ENCODE measurements around the gene PRELP.

Gene PRELP

DNA sequence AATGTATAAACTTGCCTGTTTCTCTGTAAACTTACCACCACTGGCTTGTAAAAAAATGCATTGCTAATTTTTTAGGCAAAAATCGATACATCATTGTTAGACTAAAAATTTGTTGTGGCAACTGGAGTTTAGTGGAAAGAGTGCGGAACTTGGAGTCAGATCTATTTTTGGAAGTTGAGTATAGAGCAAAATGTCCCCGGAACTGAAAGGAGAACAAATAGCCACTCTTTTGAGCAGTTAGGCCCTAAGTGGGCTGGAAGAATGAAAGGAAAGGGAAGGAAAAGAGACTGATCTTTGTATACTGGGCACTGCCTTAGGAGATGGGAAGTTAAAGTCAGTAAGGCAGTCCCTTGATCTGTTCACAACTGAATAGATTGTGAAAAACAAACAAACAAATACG is 48.5 kb downstream of the PRELP start:
- DNase-seq (ENCODE audit: low spot score): no peak

DNA sequence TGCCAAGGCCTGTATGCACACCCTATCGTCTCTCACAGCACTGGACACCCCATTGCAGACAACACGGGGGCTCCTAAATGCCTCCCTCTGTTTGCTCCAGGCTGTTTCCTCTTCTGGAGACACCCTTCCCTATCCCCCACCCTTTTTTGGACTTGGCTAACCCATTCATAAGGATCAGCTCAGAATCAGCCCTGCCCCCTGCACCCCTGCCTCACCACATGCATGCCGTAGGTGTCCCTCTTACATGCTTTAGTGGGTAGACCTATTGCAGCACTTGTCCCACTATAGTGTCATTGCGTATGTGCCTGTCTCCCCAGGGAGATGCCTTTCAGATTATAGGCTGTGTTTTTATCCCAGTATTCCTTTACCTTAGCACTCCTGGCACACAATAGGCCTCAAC is 49.2 kb downstream of the PRELP start:
- no peak for DNase-seq (ENCODE audit: low spot score)

DNA sequence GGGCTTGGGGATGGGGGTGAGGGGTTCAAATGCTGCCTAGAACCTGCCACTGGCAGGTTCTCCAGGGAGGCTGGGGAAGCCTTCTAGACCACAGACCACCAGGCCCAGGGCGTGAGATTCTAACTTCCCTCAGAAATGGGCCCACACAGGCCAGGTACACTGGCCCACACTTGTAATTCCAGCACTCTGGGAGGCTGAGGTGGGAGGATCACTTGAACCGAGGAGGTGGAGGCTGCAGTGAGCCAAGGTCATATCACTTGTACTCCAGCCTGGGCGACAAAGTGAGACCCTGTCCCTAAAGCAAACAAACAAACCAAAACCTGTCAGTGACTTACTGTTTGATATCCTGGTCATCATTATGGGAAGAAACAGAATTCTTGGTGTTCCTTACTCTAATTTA is 50.1 kb downstream of the PRELP start:
- DNase-seq (ENCODE audit: low spot score): no peak

DNA sequence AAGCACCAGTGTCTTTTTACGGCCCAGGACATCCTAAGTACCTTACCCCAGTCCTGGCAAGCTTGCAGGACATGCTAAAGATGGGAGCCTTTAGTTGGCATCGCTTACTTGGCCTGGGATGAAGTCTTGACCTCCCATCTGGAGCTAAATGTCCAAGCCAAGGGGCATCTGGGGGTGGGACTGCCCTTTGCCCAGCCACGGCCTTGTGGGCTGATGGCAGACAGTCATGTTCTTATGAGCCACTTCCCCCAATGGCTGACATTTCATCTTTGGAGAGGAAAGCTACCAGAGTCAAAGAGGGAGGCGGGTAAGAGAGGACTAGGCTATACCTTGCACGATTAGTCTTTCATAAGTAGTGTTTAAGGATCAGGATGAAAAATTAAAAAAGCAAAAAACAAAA is 50.5 kb downstream of the PRELP start:
- DNase-seq (ENCODE audit: low spot score): no peak

DNA sequence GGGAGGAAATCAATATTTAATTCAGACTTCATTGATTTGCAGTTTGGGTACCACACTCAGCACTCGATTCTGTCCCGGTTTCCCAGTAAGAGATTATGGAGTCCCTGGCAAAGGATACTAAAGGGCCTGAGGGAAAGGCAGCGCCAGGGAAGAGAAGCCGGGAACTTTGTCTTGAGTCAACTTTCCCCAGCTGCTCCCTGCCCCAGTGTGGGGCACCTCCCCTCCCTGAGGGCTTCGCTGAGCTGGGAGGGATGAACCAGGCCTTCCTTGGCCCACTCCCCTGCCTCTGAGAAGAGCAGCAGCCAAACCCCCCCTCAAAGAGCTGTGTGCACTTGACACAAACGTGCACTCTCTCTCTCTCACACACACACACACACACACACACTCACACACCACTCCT is 51.0 kb downstream of the PRELP start:
- no peak for DNase-seq (ENCODE audit: low spot score)

DNA sequence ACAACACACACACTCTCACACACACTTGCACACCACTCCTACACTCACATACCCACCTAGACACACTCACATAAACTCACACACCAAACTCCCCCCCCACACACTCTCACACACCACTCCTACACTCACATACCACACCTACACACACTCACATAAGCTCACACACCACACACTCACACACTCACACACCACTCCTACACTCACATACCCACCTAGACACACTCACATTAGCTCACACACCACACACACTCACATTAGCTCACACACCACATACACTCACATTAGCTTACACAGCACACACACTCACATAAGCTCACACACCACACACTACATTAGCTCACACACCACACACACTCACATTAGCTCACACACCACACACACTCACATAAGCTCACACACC is 51.4 kb downstream of the PRELP start:
- no peak for DNase-seq (ENCODE audit: low spot score)

DNA sequence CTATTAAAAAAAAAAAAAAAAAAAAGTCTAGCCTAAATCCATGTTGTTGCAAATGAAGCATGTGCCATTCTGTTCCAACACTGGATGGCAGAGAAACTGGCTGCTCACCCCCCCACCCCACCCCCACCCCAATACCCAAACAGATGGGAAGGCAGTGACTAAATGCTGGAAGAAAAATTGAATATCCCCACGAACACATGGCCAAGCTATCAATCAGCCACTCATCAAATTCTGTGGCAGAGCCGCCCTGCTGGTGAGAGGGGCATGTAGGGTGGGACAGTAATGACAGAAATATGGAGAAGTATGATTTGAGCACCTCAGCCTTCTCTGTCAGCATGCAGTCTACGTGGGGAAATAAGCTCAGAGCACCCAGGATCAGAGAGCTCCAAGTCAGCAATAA is 52.5 kb downstream of the PRELP start:
- no peak for DNase-seq (ENCODE audit: low spot score)

DNA sequence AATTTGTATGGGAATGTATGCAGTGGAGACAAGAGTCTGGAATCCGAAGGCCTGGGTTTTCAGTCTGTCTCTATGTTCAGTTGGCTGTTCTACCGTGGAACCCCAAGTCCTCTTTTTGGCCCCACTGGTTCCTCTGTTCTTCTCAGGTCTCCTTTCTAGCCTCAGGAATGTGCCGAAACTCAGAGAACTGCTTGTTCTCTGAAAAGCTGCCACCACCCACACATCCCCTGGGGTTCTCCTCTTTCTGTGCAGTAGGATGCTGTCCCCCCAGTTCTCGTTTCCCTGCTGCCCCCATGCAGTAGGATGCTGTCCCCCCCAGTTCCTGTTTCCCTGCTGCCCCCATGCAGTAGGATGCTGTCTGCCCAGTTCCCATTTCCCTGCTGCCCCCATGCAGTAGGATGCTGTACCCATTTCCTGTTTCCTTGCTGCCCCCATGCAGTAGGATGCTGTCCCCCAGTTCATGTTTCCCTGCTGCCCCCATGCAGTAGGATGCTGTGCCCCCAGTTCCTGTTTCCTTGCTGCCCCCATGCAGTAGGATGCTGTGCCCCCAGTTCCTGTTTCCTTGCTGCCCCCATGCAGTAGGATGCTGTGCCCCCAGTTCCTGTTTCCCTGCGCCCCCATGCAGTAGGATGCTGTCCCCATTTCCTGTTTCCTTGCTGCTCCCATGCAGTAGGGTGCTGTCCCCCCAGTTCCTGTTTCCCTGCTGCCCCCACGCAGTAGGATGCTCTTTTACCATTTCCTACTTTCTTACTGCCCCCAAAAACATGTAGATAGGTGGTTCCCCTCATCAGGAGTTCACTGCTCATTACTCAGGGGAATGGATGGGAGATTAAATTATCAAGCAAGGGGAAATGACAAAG is 53.6 kb downstream of the PRELP start:
- no peak for DNase-seq (ENCODE audit: low spot score)

DNA sequence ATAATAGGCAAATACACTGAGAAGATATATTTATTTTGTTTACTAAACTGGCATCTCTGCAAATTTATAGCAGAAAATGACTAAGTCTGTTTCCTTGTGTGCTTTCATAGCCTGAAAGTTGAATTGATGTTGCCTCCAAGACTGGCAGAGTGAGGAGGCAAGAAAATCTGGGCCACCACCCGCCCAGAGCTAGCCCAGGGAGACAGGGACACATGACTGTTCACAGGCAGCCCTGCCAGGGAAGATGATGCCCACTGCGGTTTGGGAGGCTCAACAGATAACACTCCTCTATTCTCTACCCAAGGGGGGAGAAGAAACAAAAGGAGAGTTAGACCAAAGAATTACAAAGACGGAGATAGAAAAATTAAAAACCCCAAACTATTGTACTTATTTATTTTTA is 55.5 kb downstream of the PRELP start:
- no peak for DNase-seq (ENCODE audit: low spot score)

DNA sequence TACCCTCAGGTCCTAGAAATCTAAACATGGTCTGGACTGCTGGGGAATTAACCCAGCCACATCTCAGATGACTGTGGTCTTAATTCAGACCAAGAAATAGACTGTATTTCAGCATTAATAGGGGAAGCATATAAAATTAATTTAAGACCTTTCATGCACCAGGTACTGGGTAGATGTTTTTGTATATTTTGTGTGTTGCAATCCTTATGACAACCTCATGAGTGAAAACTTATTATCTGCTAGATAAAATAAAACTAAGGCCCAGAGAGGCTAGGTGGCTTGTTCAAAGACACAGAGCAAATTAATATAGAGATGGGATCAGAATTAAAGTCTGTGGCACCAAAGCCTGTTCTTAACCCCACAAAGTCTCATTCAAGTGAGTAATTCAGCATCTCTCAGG is 58.4 kb downstream of the PRELP start:
- no peak for DNase-seq (ENCODE audit: low spot score)

DNA sequence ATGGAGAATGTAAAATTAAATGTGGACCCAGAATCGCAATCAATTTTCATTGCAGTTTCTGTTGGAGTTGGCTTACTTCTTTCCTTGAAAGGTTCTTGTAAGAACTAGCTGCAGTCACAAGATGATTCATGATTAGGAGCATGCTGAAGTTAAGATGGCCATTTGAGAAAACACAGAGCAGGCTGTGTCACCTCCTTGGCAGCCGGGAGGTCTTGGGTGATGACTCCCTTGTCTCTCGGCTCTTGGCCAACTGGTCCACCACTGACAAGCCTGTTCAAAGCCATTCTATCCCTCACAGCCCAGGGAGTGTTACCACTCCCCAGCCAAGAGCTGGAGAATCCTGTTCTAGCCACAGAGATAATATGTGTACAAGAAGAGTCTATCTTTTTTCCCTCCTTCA is 58.9 kb downstream of the PRELP start:
- DNase-seq (ENCODE audit: low spot score): no peak

DNA sequence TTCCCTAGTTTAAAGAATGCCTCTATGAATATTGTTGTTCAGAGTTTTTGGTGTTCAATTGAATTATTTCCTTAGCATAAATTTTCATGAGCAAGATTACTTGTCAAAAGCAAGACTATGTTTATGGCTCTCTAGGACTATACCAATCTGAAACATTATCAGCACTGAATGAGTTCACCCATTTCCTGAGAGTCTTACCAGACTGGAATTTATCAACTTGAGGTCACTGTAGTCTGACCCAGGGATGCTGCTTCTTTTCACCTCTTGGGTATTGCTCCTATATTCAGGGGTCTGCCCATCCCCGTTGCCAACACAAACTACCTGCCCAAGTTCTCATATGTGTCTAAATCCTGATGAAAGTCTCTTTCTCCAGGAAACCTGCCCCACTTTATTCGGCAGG is 61.0 kb downstream of the PRELP start:
- no peak for DNase-seq (ENCODE audit: low spot score)

DNA sequence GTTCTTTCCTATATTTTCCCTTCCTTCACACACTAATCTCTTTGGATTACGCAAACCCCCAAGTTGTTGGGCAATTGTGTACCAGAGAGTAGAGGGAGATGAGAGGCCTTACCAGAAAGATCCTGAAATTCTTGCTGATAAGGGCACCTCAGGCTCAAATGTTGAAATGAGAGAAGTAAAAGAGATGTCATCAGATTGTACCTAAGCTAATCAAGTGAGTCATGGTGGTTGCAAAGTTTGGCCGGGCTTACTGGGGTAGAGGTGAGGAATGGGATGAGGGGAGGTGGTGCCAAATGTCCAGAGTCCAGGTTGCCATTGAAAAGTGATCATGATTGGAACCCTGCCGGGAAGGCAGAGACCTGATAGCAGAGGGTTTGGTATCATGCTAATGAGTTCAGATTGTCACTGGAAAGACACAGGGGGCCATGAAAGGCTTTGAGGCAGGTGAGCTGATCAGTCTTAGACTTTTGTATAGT is 61.4 kb downstream of the PRELP start:
- no peak for DNase-seq (ENCODE audit: low spot score)

DNA sequence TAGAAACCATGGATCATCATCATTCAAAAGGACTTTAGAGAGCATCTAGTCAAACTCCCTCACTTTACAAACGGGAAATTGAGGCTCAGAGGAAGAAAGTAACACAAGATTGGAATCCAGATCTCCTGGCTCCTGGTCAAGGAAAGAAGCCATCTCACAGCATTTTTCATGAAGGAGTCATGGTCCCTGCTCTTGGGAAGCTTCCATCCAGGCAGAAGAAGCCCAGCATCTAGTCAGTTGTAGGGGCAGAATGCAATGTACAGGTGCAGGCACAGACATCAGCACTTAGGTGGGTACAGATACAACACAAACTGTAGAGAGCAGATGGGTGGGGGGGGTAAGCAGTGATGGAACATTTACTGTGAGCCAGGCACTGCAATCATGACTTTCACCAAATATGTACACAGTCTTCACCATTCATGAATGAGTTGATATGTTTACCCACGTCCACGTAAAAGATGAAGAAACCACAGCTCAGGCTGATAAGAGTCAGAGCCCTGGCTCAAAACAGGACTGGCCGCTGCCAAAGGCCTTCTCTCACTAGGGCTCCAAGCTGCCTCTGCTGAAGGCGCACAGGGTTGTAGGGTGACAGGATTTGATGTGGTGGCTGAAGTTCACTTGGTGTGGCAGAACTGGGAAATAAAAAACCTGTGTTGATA is 62.3 kb downstream of the PRELP start:
- DNase-seq (ENCODE audit: low spot score): no peak

DNA sequence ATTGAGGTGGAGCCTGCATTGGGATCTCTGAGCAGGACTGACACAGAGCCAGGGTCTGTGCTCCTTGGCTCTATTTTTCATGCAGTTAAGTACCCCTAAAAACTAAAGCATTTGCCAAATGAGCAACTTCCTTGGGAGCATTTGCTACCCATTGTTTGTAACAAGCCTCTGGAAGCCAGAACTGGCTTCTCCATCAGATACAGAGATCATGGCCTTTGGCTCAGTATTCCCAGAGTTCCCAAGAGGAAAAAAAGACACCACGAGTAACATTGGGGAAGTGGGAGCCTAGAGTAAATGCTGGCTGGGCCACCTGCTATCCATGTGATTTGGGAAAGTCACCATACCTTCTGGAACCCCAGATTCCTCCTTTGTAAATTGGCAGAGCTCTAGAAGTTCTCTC is 63.1 kb downstream of the PRELP start:
- no peak for DNase-seq (ENCODE audit: low spot score)

DNA sequence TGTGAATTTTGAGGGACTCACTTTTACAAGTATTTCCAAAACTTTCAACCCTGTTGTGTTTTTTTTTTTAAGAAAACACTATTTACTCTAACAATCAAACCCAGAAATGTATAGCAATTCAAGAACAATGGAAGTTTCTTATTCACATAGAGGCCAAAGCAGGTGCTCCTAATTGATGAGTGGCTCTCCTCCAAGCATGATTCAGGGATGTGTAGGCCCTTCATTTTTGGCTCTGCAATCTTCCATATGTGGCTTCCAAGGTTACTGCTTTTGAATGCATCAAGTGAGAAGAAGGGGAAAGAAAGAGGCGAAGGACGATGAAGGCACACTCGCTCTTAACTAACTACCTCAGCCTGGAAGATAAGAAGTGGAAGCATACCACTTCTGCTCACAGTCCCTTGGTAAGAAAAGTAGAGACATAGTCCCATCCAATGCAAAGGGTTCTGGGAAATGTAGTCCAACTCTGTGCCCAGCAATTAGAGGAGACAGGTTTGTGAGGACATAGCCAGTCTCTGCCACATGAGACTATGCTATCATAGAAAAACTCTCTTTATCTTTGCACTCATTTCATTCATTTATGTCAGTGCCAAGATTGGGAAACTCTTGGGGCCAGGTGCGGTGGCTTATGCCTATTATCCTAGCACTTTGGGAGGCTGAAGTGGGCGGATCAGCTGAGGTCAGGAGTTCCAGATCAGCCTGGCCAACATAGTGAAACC is 64.4 kb downstream of the PRELP start:
- DNase-seq (ENCODE audit: low spot score): no peak

Data from Ammon's horn (tissue), 1 donor.